Endothelial cell of umbilical vein (primary cell): Measurements from ENCODE around the gene MUC13. TPM values are rescaled to one million over a fixed set of nuclear protein-coding genes. Genes with fewer than 3 reads are reported as not detected.
A peak's percentile ranks its signal among the peaks of the same experiment; 100 is the strongest.

Experiments used
- BruUV-seq: library from RNA; stranded (reverse); fragments of 400-500 nt; replicated peaks from 2 replicates; lab custom pipeline; 2021; lab: Mats Ljungman, UMichigan
- CTCF ChIA-PET: fragments of 300-600, 350-600 bp; sonication (Branson Sonifier 250); formaldehyde crosslinking; loops from one replicate; lab custom pipeline; 2021; ENCODE audit warnings: antibody characterized with exemption, inconsistent platforms; lab: Charles Lee
- POLR2A ChIA-PET: fragments of 300-600, 350-600 bp; sonication (Branson Sonifier 250); formaldehyde crosslinking; loops from one replicate; lab custom pipeline; 2021; ENCODE audit warnings: antibody characterized with exemption, inconsistent platforms; lab: Charles Lee
- DNase-seq: peaks from one replicate; pipeline ENCODE4 v3.0.0-alpha.2; 2011; ENCODE audit warnings: low read depth, low spot score
- FAIRE-seq: peaks from 2 replicates; lab custom pipeline; 2011; peaks lifted over from hg19 to GRCh38; lab: Jason Lieb, UNC
- H2AFZ ChIP-seq: 2 replicates; pipeline ENCODE4 v1.6.0; 2012; ENCODE audit warnings: low read depth, low read length, control low read depth, inconsistent platforms
- H3K27ac ChIP-seq: 2 replicates; pipeline ENCODE4 v1.5.1; 2011; ENCODE audit warnings: low read depth, mild to moderate bottlenecking, control low read depth, low read length, moderate library complexity; ENCODE audit not compliant: insufficient read depth
- H3K27me3 ChIP-seq, 2 experiments: 2 replicates each; pipeline versions ENCODE4 v1.6.0 to v1.6.1; 2011; ENCODE audit warnings: low read length in 2 of 2, mixed read lengths in 1 of 2; ENCODE audit not compliant: control insufficient read depth in 2 of 2, insufficient read depth in 2 of 2
- H3K36me3 ChIP-seq, 2 experiments: 2 replicates in 1 of 2; 3 replicates in 1 of 2; pipeline ENCODE4 v1.5.1; 2011; ENCODE audit warnings: low read length in 2 of 2, mild to moderate bottlenecking in 1 of 2, moderate library complexity in 1 of 2; ENCODE audit not compliant: control insufficient read depth in 2 of 2, insufficient read depth in 2 of 2; ENCODE audit errors: extremely low read depth in 1 of 2
- H3K4me1 ChIP-seq: 3 replicates; pipeline ENCODE4 v1.5.1; 2011; ENCODE audit warnings: mild to moderate bottlenecking, low read length; ENCODE audit not compliant: control insufficient read depth, insufficient read depth; ENCODE audit errors: extremely low read depth
- H3K4me2 ChIP-seq: 2 replicates; pipeline ENCODE4 v1.6.1; 2011; ENCODE audit warnings: low read length, control low read depth, mixed read lengths; ENCODE audit not compliant: insufficient read depth
- H3K4me3 ChIP-seq, 3 experiments: fragments of 200-600 bp in 1 of 3; sonication (generic), shearing (Covaris generic) in 1 of 3; replicated peaks in 1 of 3; 2 replicates each; pipeline ENCODE4 v1.5.1; 2011 to 2016; ENCODE audit warnings: control low read depth in 3 of 3, low read length in 3 of 3, mild to moderate bottlenecking in 2 of 3, inconsistent platforms in 1 of 3, low read depth in 1 of 3, moderate library complexity in 1 of 3; ENCODE audit not compliant: insufficient read depth in 1 of 3
- H3K79me2 ChIP-seq: 2 replicates; pipeline ENCODE4 v1.6.0; 2012; ENCODE audit warnings: low read length, inconsistent platforms; ENCODE audit not compliant: control insufficient read depth, insufficient read depth
- H3K9ac ChIP-seq: replicated peaks from 2 replicates; pipeline ENCODE3; 2011; ENCODE audit warnings: low read length, control low read depth; ENCODE audit not compliant: insufficient read depth; ENCODE audit errors: extremely low read depth
- H3K9me1 ChIP-seq: replicated peaks from 3 replicates; pipeline ENCODE4 v1.6.0; 2011; ENCODE audit warnings: mild to moderate bottlenecking, low read length; ENCODE audit not compliant: control insufficient read depth, insufficient read depth; ENCODE audit errors: extremely low read depth
- H3K9me3 ChIP-seq: replicated peaks from 2 replicates; pipeline ENCODE4 v1.5.1; 2012; ENCODE audit warnings: low read length, inconsistent platforms; ENCODE audit not compliant: control insufficient read depth, insufficient read depth
- H4K20me1 ChIP-seq: replicated peaks from 2 replicates; pipeline ENCODE3; 2011; ENCODE audit warnings: mild to moderate bottlenecking, low read length; ENCODE audit not compliant: control insufficient read depth, insufficient read depth; ENCODE audit errors: extremely low read depth
- EZH2 ChIP-seq: IDR thresholded peaks from 2 replicates; pipeline ENCODE4 v1.6.1; 2012; ENCODE audit warnings: borderline replicate concordance, low read depth, mild to moderate bottlenecking, moderate library complexity, low read length, inconsistent platforms; ENCODE audit not compliant: severe bottlenecking
- FOS ChIP-seq: IDR thresholded peaks from 2 replicates; pipeline ENCODE4 v1.6.1; 2011; ENCODE audit warnings: mild to moderate bottlenecking, low read length, moderate library complexity, borderline replicate concordance; ENCODE audit not compliant: insufficient read depth
- GATA2 ChIP-seq: IDR thresholded peaks from 2 replicates; pipeline ENCODE4 v1.7.0; 2011; ENCODE audit warnings: low read depth, mild to moderate bottlenecking, moderate library complexity, mixed read lengths, low read length; ENCODE audit not compliant: insufficient read length, insufficient read depth
- JUN ChIP-seq: IDR thresholded peaks from 2 replicates; pipeline ENCODE4 v1.6.1; 2011; ENCODE audit warnings: borderline replicate concordance, low read depth; ENCODE audit not compliant: insufficient read length, insufficient read depth
- MYC ChIP-seq: IDR thresholded peaks from one replicate; pipeline ENCODE4 v1.6.1; 2011; ENCODE audit warnings: mild to moderate bottlenecking, low read depth, low read length
- POLR2A ChIP-seq: IDR thresholded peaks from 2 replicates; pipeline ENCODE4 v1.6.1; 2012; ENCODE audit warnings: low read depth, mild to moderate bottlenecking, control low read depth, low read length
- POLR2AphosphoS5 ChIP-seq: IDR thresholded peaks from 2 replicates; pipeline ENCODE4 v1.6.1; 2012; ENCODE audit warnings: low read depth, mild to moderate bottlenecking, control low read depth, low read length, moderate library complexity; ENCODE audit not compliant: insufficient read depth
- dilution Hi-C: fragments of 300-500 bp; cut with MboI; formaldehyde crosslinking; loops from one replicate; pipeline ENCODE4 v1.15.0; 2019; ENCODE audit warnings: low sequenced_read_pairs; ENCODE audit not compliant: extremely low pct_ligation_motif_present
- intact Hi-C: fragments of 100-400 bp; cut with micrococcal nuclease; formaldehyde crosslinking; loops from one replicate; pipeline ENCODE4 v1.10.0; 2022
- polyA plus RNA-seq, 4 experiments: library from polyadenylated mRNA; depleted of rRNA in 3 of 4; stranded (reverse) in 3 of 4; unstranded in 1 of 4; fragments of >200 nt; gene quantifications; 2 replicates each; pipeline versions ENCODE4 v1.2.1 to v1.2.3, GENCODE V29; 2011 to 2012; ENCODE audit warnings: missing spikeins in 1 of 4
- total RNA-seq: library from RNA; stranded (reverse); gene quantifications from 2 replicates; pipeline ENCODE4 v1.2.3, GENCODE V29; 2021
- TF ChIP-seq, protein P1 (sequence below): IDR thresholded peaks from 2 replicates; pipeline ENCODE4 v1.6.1; 2011; ENCODE audit not compliant: insufficient read depth, insufficient read length
- TF ChIP-seq, protein P2 (sequence below), 2 donors: IDR thresholded peaks; 1 replicate in 1 of 2; 2 replicates in 1 of 2; pipeline ENCODE4 v1.5.1; 2011; ENCODE audit warnings: low read length in 2 of 2, mild to moderate bottlenecking in 2 of 2, moderate library complexity in 2 of 2, control low read depth in 1 of 2, inconsistent platforms in 1 of 2, low read depth in 1 of 2; ENCODE audit not compliant: insufficient read depth in 1 of 2; ENCODE audit errors: extremely low read depth in 1 of 2

Gene MUC13
- total and polyA plus RNA-seq, 2 donors (not counting 3 experiments of a cell fraction or from before 2014, with no cell fraction given) = not detected

DNA sequence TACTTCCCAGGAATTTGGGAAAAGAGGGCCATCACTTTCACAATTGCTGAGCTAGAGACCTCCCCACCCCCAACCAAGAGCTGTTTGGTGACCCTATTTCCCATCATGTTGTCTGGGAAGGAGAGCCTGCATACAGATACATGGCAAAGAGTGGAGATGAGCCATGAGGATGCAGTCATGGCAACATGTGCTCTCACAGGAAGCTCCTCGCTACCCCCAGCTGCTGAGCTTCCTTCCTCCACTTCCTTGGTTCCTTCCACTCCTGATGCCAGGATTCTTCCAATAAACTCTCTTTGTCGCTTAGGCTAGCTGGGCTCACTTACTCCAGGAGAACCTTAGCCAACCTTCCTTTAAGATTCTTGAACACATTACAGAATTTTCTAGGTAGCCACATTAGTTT lies 48.3 kb upstream of the MUC13 start:
- peaks cover 29% of the 10 kb centered on the region for H3K4me1 ChIP-seq
- intact Hi-C loops = no loop called here

GRCh38 chr3:124981472-124981871 lies 46.9 kb upstream of the MUC13 start:
- dilution Hi-C loops = no loop called here
- Histone ChIP-seq H3K27ac (no peak overlapping the region), H3K9ac (no peak overlapping the region), H3K9me1 (no peaks in the 10 kb centered on the region), H3K27me3 (no peaks in the 10 kb centered on the region), H2AFZ (no peak overlapping the region), H3K4me3 (no peak overlapping the region), H3K4me1 (peaks cover 27% of the 10 kb centered on the region), H3K79me2 (no peaks in the 10 kb centered on the region), H3K36me3 (peaks cover 5 to 11% of the 10 kb centered on the region in 2 experiments), H3K9me3 (no peaks in the 10 kb centered on the region), H3K4me2 (no peak overlapping the region), H4K20me1 (no peaks in the 10 kb centered on the region)
- ChIA-PET POLR2A (no interaction called here), CTCF (no interaction called here)
- BruUV-seq = no TSS peak
- TF ChIP-seq JUN = no peak
- TF ChIP-seq, protein P1, sequence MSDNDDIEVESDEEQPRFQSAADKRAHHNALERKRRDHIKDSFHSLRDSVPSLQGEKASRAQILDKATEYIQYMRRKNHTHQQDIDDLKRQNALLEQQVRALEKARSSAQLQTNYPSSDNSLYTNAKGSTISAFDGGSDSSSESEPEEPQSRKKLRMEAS = no peak
- TF ChIP-seq, protein P2, sequence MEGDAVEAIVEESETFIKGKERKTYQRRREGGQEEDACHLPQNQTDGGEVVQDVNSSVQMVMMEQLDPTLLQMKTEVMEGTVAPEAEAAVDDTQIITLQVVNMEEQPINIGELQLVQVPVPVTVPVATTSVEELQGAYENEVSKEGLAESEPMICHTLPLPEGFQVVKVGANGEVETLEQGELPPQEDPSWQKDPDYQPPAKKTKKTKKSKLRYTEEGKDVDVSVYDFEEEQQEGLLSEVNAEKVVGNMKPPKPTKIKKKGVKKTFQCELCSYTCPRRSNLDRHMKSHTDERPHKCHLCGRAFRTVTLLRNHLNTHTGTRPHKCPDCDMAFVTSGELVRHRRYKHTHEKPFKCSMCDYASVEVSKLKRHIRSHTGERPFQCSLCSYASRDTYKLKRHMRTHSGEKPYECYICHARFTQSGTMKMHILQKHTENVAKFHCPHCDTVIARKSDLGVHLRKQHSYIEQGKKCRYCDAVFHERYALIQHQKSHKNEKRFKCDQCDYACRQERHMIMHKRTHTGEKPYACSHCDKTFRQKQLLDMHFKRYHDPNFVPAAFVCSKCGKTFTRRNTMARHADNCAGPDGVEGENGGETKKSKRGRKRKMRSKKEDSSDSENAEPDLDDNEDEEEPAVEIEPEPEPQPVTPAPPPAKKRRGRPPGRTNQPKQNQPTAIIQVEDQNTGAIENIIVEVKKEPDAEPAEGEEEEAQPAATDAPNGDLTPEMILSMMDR (IDR thresholded peaks at IDR 0.05; ENCODE audit: extremely low read depth in 1 of 2, insufficient read depth in 1 of 2, low read depth in 1 of 2, low read length in 2 of 2) = no peak
- TF ChIP-seq FOS = no peak
- no peak for TF ChIP-seq GATA2
- TF ChIP-seq MYC = no peak
- TF ChIP-seq POLR2AphosphoS5 = no peak
- no peak for TF ChIP-seq POLR2A
- TF ChIP-seq EZH2 = no peak
- intact Hi-C loops = no loop called here
- FAIRE-seq (no peak), DNase-seq (no peak)

More for the DNA sequence above, 48.3 kb upstream of the MUC13 start:
- no peak overlapping the region for H3K9ac ChIP-seq
- peak overlapping the region; percentile 1 for H3K4me2 ChIP-seq
- no peaks in the 10 kb centered on the region for H3K9me1 ChIP-seq
- TF ChIP-seq, protein P2 (IDR thresholded peaks at IDR 0.05; ENCODE audit: extremely low read depth in 1 of 2, insufficient read depth in 1 of 2, low read depth in 1 of 2, low read length in 2 of 2) = no peak
- no peak for TF ChIP-seq POLR2A
- no peaks in the 10 kb centered on the region for H3K9me3 ChIP-seq
- ChIA-PET CTCF (interaction anchor here (0.7 to 1.8 kb wide), 6 partner anchors 13 to 398 kb away, joined by 3 to 7 read pairs (median 4); no protein-coding TSS in a partner anchor), POLR2A (no interaction called here)
- no peaks in the 10 kb centered on the region for H3K79me2 ChIP-seq
- no peak for DNase-seq
- dilution Hi-C loops = no loop called here
- no peak overlapping the region for H3K27ac ChIP-seq
- BruUV-seq = no TSS peak
- peaks cover 3 to 9% of the 10 kb centered on the region in 2 experiments for H3K36me3 ChIP-seq
- no peaks in the 10 kb centered on the region for H3K27me3 ChIP-seq
- no peak overlapping the region for H2AFZ ChIP-seq
- H4K20me1 ChIP-seq = no peaks in the 10 kb centered on the region
- no peak for FAIRE-seq
- no peak overlapping the region for H3K4me3 ChIP-seq
